ENCODE results near the gene HOXA11. TPM values are rescaled to one million over a fixed set of nuclear protein-coding genes. Genes with fewer than 3 reads are reported as not detected.
A peak's percentile ranks its signal among the peaks of the same experiment; 100 is the strongest.

HOXA11 gene
- polyA plus RNA-seq, 1 donor from 2014 or later, result not detected

- no peak overlapping the region for H3K4me2 ChIP-seq (ENCODE audit: low read length)
- peaks cover 99% of the 10 kb centered on the region for H3K27me3 ChIP-seq (ENCODE audit: insufficient read depth, low read depth, low read length)
- H4K20me1 ChIP-seq (ENCODE audit: insufficient read depth), result no peaks in the 10 kb centered on the region
- H3K9me3 ChIP-seq (ENCODE audit: low read length), result peaks cover 37% of the 10 kb centered on the region
- H3K27ac ChIP-seq (ENCODE audit: low read length), result no peak overlapping the region
- no peaks in the 10 kb centered on the region for H3K36me3 ChIP-seq (ENCODE audit: insufficient read depth, low read length)
- no peak overlapping the region for H3K9ac ChIP-seq (ENCODE audit: low read length)
- peak overlapping the region; percentile 25 for H3K4me3 ChIP-seq (ENCODE audit: low read length)
- no peaks in the 10 kb centered on the region for H3K79me2 ChIP-seq (replicated peaks; ENCODE audit: insufficient read depth, low read length)
- no peak overlapping the region for H2AFZ ChIP-seq (ENCODE audit: low read depth, low read length)
- TF ChIP-seq MXI1 (conservative IDR thresholded peaks at IDR 0.05; ENCODE audit: poor library complexity, severe bottlenecking), result no peak
- TF ChIP-seq EZH2 (IDR thresholded peaks at IDR 0.05; ENCODE audit: borderline replicate concordance, insufficient read depth, low read length, poor library complexity, severe bottlenecking), result peak; percentile 55
- TF ChIP-seq RAD21 (conservative IDR thresholded peaks at IDR 0.05), result no peak
- H3F3A ChIP-seq (ENCODE audit: insufficient read depth, low read length, poor library complexity, severe bottlenecking), result no peaks in the 10 kb centered on the region
- no peaks in the 10 kb centered on the region for H3K9me2 ChIP-seq (ENCODE audit: insufficient read depth, low read length)
Measured at GRCh38 chr7:27155816-27156507, 29.1 kb downstream of the HOXA11 start.

GRCh38 chr7:27154901-27155815, 29.9 kb downstream of the HOXA11 start:
- H3K79me2 ChIP-seq (replicated peaks; ENCODE audit: insufficient read depth, low read length), result no peaks in the 10 kb centered on the region
- H2AFZ ChIP-seq (ENCODE audit: low read depth, low read length), result no peak overlapping the region
- no peak overlapping the region for H3K9ac ChIP-seq (ENCODE audit: low read length)
- H4K20me1 ChIP-seq (ENCODE audit: insufficient read depth), result no peaks in the 10 kb centered on the region
- H3K36me3 ChIP-seq (ENCODE audit: insufficient read depth, low read length), result no peaks in the 10 kb centered on the region
- peaks cover 100% of the 10 kb centered on the region for H3K27me3 ChIP-seq (ENCODE audit: insufficient read depth, low read depth, low read length)
- no peaks in the 10 kb centered on the region for H3K9me2 ChIP-seq (ENCODE audit: insufficient read depth, low read length)
- TF ChIP-seq RAD21 (conservative IDR thresholded peaks at IDR 0.05) (no peak), MXI1 (conservative IDR thresholded peaks at IDR 0.05; ENCODE audit: poor library complexity, severe bottlenecking) (no peak), CTCF (IDR thresholded peaks at IDR 0.05; ENCODE audit: poor library complexity, severe bottlenecking) (no peak), EZH2 (IDR thresholded peaks at IDR 0.05; ENCODE audit: borderline replicate concordance, insufficient read depth, low read length, poor library complexity, severe bottlenecking) (peak; percentile 34)
- no peak overlapping the region for H3K27ac ChIP-seq (ENCODE audit: low read length)
- peaks cover 36% of the 10 kb centered on the region for H3K9me3 ChIP-seq (ENCODE audit: low read length)
- no peaks in the 10 kb centered on the region for H3F3A ChIP-seq (ENCODE audit: insufficient read depth, low read length, poor library complexity, severe bottlenecking)
- no peak overlapping the region for H3K4me2 ChIP-seq (ENCODE audit: low read length)
- no peak overlapping the region for H3K4me3 ChIP-seq (ENCODE audit: low read length)

GRCh38 chr7:27154369-27154768, 30.7 kb downstream of the HOXA11 start:
- Histone ChIP-seq H3K4me2 (ENCODE audit: low read length) (no peak overlapping the region), H3K79me2 (replicated peaks; ENCODE audit: insufficient read depth, low read length) (no peaks in the 10 kb centered on the region), H3K4me3 (ENCODE audit: low read length) (no peak overlapping the region), H4K20me1 (ENCODE audit: insufficient read depth) (no peaks in the 10 kb centered on the region), H3K27me3 (ENCODE audit: insufficient read depth, low read depth, low read length) (peaks cover 100% of the 10 kb centered on the region), H3K36me3 (ENCODE audit: insufficient read depth, low read length) (no peaks in the 10 kb centered on the region), H3K27ac (ENCODE audit: low read length) (no peak overlapping the region), H3K9me3 (ENCODE audit: low read length) (peaks cover 33% of the 10 kb centered on the region), H2AFZ (ENCODE audit: low read depth, low read length) (no peak overlapping the region), H3K9ac (ENCODE audit: low read length) (no peak overlapping the region), H3K9me2 (ENCODE audit: insufficient read depth, low read length) (no peaks in the 10 kb centered on the region), H3F3A (ENCODE audit: insufficient read depth, low read length, poor library complexity, severe bottlenecking) (no peaks in the 10 kb centered on the region)
- TF ChIP-seq CTCF (IDR thresholded peaks at IDR 0.05; ENCODE audit: poor library complexity, severe bottlenecking) (no peak), REST (IDR thresholded peaks at IDR 0.05; ENCODE audit: borderline replicate concordance) (no peak), POLR2AphosphoS5 (IDR thresholded peaks at IDR 0.05) (no peak), TAF1 (IDR thresholded peaks at IDR 0.05; ENCODE audit: low read depth) (no peak)
